Adrenal gland (tissue), 5 donors: ENCODE data around the gene UBE2E2.

Source experiments
- POLR2A ChIP-seq, 2 donors: fragments of 450-650 bp; IDR thresholded peaks; one replicate each; pipeline ENCODE4 v1.6.1; 2017; ENCODE audit warnings: antibody characterized with exemption in 2 of 2, mild to moderate bottlenecking in 2 of 2, moderate library complexity in 1 of 2
- TF ChIP-seq, protein P1 (sequence below), 6 experiments: fragments of 450-650 bp in 4 of 6; fragments of 200-600 bp in 2 of 6; sonication (generic) in 1 of 6; IDR thresholded peaks; 1 replicate in 5 of 6; 2 replicates in 1 of 6; pipeline versions ENCODE4 v1.5.1 to v1.8.0; 2016 to 2021; ENCODE audit warnings: antibody characterized with exemption in 6 of 6, mild to moderate bottlenecking in 2 of 6, moderate library complexity in 1 of 6
- donor health status: DM: no; HTN: no; CAD: no.

DNA sequence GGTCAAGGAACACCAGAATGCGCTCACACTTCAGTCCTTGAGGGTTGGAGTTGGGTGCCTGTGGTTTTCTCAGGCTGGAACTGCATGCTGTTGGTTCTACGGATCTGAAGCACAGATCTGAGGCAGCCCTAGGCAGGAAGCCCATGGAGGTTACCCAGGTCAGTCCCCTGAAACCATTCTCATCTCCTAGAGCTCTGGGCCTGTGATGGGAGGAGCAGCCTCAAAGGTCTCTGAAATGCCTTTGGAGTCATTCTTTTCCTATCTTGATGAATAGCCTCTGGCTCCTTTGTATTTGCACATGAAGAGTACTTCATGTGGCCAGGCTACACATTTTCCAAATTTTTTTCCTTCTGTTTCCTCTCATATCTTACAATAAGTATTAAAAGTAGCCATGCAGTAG, 423.3 kb downstream of the UBE2E2 start:
- TF ChIP-seq, protein P1, sequence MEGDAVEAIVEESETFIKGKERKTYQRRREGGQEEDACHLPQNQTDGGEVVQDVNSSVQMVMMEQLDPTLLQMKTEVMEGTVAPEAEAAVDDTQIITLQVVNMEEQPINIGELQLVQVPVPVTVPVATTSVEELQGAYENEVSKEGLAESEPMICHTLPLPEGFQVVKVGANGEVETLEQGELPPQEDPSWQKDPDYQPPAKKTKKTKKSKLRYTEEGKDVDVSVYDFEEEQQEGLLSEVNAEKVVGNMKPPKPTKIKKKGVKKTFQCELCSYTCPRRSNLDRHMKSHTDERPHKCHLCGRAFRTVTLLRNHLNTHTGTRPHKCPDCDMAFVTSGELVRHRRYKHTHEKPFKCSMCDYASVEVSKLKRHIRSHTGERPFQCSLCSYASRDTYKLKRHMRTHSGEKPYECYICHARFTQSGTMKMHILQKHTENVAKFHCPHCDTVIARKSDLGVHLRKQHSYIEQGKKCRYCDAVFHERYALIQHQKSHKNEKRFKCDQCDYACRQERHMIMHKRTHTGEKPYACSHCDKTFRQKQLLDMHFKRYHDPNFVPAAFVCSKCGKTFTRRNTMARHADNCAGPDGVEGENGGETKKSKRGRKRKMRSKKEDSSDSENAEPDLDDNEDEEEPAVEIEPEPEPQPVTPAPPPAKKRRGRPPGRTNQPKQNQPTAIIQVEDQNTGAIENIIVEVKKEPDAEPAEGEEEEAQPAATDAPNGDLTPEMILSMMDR (IDR thresholded peaks at IDR 0.05) = no peak
- no peak for TF ChIP-seq POLR2A (IDR thresholded peaks at IDR 0.05)
